AG09309 (cell line): Measurements from ENCODE around the gene TALDO1.

Experiments used
- DNase-seq: peaks from one replicate; pipeline ENCODE4 v3.0.0-alpha.2; 2010; ENCODE audit warnings: low read depth
- H3K4me3 ChIP-seq: 2 replicates; pipeline ENCODE4 v1.5.1; 2011; ENCODE audit warnings: mild to moderate bottlenecking, low read depth, low read length, moderate library complexity; ENCODE audit not compliant: control insufficient read depth
- CTCF ChIP-seq: IDR thresholded peaks from 2 replicates; pipeline ENCODE4 v1.5.1; 2011; ENCODE audit warnings: mild to moderate bottlenecking, low read depth, low read length, inconsistent platforms; ENCODE audit not compliant: insufficient read depth, control insufficient read depth; ENCODE audit errors: missing control alignments

Gene TALDO1

GRCh38 chr11:770642-771616 is 23.7 kb downstream of the TALDO1 start:
- no peak for TF ChIP-seq CTCF
- DNase-seq = no peak
- no peak overlapping the region for H3K4me3 ChIP-seq

- no peak for TF ChIP-seq CTCF
- no peak overlapping the region for H3K4me3 ChIP-seq
- no peak for DNase-seq
Observed at GRCh38 chr11:771617-772204, 24.4 kb downstream of the TALDO1 start.

- no peak for DNase-seq
- H3K4me3 ChIP-seq = no peak overlapping the region
- no peak for TF ChIP-seq CTCF
Observed at GRCh38 chr11:772429-773390, 25.4 kb downstream of the TALDO1 start.

GRCh38 chr11:773425-773824 is 26.2 kb downstream of the TALDO1 start:
- no peak for DNase-seq
- H3K4me3 ChIP-seq = no peak overlapping the region
- no peak for TF ChIP-seq CTCF

- no peak for DNase-seq
- H3K4me3 ChIP-seq = no peak overlapping the region
- no peak for TF ChIP-seq CTCF
Observed at GRCh38 chr11:773830-774229, 26.6 kb downstream of the TALDO1 start.
